Eye (tissue), 1 donor: ENCODE data around the gene TBCD.

Experiments
- DNase-seq: peaks from one replicate; pipeline ENCODE4 v3.0.0-alpha.2; 2015

TBCD gene

DNA sequence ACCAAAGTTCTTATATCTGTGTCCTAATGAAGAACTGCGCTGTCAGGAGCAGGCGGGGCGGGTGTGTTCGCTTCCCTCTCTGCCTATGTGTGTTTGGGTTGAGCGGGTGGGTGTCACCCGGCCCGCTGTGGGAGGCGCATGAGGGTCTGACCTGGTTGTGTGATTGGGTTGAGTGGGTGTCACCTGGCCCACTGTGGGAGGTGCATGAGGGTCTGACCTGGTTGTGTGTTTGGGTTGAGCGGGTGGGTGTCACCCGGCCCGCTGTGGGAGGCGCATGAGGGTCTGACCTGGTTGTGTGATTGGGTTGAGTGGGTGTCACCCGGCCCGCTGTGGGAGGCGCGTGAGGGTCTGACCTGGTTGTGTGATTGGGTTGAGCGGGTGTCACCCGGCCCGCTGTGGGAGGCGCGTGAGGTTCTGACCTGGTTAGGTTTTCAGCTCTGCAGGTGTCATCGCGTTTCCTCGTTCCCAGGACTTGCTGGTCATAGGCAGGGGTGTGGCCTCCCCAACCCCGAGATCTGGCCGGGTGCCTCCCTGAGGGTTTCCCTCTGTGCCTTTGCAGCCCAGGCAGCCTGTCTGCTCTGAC lies 157.5 kb downstream of the TBCD start:
- no peak for DNase-seq

DNA sequence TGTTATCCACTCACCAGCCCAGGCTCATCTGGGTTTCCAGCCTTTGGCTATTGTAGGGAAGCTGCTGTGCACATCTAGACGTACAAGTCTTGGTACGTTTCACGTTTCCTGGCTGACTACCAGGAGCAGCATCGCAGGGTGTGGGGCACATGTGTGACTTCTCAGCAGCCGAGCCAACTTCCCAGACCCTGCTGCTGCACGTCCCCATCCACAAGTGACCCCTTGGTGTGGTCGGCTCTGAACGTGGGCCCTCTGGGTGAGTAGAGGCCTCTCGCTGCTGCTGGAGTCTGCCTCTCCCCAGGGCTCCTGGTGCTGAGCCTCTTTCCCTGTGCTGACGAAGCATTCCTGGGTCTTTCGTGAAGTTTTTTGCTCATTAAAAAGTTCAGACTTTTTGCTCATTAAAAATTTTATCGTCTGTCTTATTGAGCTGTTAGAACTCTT lies 158.2 kb downstream of the TBCD start:
- no peak for DNase-seq

DNA sequence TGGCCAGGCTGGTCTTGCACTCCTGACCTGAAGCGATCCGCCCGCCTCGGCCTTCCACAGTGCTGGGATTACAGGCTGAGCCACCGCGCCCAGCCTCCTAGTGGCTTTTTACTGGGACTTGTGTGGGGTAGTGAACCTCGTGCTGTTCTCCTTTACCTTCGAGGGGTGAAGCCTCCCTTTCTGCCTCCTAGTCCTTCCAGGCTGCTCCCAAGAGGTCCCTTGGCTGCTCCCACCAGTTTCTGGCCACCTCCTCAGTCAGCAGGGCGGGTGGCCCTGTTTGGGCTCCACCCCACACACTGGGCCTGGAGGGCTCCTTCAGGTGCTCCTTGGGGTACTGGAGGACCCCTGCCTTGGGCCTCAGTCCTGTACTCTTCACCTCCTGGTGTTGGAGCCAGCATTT lies 158.9 kb downstream of the TBCD start:
- DNase-seq = no peak

DNA sequence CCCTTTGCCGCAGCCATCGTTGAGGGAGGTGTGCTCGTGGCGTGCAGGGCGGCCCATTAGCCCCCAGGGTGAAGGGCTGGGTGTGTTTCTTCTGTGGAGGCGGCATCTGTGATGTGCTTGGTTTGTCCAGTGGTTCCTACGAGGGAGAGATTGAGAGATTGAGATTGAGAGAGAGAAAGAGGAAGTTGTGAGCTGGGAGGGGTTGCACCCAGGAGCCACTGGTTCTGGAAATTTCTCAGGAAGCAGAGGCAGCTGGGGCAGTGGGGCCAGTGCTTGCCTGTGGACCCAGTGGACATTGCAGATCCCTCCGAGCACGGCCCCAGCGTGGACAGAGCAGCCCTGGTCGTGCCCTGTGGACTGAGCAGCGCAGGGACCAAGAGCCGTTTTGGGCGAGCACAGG lies 160.0 kb downstream of the TBCD start:
- no peak for DNase-seq

DNA sequence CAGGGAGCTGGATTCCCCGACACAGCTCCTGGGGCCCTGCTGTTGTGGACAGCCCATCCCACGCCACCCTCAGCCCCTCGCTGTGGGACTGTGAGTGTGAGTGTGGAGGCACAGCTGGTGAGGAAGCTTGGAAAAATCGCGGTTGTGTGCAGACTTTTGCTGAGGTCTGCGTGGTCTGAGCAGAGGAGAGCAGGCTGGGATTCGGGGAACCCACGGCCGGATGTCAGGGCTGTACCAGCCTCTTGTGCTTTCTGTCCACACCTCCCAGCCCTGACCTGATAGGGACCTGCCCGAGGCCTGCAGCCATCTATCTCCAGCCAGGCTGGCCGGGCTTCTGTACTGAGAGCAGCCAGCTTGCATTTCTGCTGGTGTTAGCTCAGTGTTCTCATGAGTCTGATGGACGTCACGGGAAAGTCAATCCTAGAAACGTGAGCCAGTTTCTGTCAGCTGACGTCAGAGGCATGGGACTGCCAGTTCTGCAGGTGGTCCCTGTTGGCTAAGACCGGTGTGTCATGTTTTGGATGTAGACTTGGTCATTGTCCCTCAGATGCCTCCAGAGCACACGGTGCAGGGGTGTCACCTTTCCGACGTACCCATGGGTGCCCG lies 160.7 kb downstream of the TBCD start:
- DNase-seq = no peak

DNA sequence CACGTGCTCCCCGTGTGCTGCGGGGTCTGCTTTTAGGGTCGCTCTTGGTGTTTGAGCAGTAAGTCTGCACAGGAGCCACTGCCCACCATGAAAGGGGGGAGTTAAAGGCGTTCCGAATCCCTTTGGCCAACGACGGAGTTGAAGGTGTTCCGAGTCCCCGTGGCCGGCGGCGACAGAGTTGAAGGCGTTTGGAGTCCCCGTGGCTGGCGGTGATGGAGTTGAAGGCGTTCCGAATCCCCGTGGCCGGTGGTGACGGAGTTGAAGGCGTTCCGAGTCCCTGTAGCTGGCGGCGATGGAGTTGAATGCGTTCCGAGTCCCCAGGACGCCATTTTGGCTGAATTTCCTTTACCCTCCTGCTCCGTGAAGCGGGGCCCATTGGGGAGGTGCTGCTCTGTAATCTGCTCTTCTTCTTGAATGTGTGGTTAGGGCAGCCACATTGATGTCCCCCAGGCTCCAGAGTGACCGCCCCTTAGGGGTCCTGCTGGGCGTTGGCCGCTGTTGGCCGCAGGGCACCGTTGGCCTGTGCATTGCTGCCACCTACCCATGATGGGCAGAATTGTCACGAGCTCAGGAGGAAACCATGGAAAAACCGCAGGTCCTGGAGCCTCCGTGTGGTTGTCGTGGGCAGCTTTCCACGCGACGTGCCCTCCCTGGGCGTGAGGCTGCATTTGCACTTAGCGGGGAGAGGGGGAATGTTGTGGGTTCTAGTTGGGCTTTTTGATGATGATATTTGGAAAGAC lies 161.6 kb downstream of the TBCD start:
- no peak for DNase-seq

DNA sequence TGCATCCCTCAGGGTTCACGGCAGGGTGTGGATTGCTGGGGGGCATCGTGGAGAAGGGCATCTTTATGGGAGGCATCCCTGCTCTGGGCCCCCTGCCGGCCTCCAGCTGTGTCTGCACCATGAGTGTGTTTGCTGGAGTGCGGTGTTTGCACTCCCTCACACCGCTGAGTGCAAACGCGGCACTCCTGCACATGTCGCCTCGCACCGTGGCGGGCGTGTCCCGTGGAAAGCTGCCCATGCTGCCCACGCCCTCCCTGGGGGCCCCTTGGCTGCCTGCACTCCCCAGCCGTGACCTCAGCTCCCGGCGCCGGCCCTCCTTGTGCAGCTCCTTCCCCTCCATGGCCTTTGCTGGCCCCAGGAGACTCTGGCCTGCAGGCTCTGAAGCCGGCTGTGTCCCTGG lies 162.5 kb downstream of the TBCD start:
- DNase-seq = no peak

DNA sequence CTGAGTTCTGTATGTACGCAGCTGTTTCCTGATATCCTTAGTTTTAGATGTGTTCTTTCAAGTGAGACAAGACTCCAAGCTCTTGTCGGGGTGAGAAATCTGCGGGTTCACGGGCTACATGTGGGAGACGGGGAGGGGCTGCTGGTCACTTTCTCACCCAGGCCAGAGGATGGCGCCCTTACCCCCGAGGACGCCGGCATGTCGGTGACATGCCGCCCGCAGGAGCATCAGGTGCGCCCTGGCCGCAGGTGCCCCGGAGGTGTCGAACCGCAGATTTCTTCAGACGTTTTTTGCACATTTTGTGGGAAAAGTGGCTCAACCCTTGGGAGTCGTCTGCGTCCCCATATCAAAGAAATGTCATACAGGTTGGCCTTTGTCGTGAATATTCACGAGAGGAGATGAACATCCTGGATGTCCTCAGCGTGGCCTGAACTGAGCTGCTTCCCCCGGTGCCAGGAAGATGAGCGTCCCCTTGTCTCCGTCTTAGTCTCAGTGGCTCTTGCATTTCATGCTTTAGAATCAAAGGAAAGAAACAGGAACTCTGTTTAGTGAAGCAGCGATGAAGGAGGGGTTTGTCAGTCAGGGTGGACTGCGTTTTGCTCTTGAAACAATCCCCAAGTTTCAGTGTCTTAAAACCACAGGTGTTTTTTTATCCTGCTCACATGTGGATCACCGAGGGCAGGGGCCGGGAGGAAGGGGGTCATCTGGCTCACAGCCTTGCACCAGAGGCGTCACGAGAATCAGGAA lies 163.3 kb downstream of the TBCD start:
- DNase-seq = no peak

DNA sequence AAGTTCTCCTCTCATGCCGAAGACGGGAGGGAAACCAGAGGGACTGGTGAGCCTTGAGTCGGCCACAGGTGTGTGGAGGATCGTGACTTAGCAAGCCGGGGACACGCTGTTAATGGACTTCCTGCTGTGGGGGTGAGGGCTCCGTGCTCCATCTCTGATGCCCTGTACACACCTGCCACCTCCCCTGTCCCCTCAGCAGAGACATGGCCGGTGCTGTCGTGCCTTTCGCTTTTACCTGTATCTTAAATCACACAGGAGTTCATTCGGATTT lies 163.8 kb downstream of the TBCD start:
- no peak for DNase-seq

DNA sequence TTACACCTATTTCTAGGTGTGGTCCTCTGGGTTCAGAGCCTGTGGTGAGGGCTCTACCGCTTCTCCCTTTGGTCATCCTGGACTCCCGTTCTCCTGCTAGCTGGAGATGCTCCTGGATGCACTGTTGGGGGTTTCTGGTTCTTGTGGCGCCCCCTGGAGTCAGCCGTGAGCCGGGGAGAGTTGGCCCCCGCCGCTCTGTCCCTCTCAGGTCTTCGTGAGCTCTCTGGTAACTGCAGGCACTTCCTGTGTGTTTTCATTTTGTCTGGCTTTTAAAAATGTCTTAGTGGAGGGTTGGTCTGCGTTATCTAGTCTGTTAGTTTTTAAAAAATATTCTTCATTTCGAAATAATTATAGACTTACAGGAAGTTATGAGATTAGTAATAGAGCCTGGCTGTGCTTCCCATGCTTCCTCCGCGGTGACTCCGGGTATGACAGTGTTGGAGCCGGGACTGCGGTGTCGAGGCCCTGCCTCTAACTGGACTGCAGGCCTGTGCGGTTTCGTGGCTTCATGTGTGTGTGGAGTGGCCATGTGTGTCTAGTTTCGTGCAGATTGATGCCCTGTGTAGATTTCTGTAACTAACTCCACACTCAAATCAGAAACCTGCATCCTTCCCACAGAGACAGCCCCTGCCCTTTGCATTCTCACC lies 166.0 kb downstream of the TBCD start:
- no peak for DNase-seq

DNA sequence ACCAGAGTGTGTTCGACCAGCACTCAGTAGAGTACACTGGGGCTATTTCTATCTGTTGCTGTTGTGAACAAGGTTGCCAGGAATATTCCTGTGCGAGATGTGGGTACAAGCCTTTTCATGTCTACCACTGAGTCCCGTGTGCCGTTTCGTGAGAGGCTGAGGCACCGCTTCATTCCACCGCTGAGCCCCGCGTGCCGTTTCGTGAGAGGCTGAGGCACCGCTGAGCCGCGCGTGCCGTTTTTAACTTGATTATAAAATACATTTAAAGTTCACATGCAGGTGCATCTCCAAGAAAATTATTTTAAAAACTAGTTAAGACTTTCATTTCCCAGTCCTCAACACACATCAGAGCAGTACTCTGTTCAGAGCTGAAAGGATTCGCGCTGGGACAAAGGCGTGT lies 166.6 kb downstream of the TBCD start:
- no peak for DNase-seq

DNA sequence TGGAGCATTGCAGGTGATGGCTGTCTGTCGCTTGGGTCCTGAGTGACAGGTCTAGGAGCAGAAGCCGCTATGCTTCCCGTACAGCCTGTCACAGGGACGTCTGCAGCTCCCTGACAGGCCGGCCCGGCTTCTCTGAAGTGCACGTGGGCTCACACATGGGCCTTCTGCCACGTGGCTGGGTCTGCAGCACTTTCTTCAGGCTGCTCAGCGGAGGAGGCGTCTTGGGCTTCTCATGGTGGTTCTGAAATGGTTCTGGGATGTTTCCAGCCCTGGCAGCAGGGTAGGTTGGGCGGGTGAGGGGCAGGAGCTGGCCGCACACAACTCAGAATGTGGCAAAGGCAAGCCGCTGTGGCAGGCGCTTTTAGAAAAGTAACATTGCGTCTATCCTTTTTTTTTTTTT lies 168.3 kb downstream of the TBCD start:
- no peak for DNase-seq

DNA sequence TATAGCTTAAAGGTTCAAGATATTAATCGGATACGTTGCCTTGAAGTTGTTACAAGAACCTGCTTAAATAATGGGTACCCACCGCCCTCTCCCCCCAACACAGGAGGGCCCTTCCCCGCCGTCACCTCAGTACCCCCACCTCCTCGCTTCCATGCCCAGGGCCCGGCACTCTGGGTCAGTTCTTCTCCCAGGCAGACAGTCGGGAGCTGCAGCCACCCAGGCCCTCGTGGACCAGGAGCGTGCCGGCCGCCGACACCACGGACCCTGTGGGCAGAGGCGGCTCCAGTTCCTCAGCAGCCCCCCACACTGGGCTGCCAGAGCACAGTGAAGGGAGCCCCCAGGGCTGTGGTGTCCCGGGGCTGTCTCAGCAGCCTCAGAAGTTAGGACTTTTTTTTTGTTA lies 168.8 kb downstream of the TBCD start:
- DNase-seq = no peak

DNA sequence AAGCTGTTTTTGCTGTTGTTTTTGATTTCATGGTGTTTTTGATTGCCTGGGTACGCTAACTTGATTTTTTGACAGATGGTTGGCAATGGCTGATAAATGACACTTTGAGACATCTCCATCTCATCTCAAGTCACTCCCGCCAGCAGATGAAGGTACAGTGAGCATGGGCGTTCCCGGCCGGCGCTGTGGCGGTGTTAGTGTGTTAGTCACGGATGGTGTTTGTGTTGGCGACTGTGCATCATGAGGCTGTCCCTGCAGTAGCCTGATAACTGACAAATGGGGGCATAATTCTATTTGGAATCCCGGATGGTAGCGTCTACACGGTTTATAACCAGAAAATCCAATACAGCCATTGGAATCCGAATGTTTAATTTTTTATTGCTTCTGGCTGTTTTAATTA lies 169.6 kb downstream of the TBCD start:
- DNase-seq = no peak

DNA sequence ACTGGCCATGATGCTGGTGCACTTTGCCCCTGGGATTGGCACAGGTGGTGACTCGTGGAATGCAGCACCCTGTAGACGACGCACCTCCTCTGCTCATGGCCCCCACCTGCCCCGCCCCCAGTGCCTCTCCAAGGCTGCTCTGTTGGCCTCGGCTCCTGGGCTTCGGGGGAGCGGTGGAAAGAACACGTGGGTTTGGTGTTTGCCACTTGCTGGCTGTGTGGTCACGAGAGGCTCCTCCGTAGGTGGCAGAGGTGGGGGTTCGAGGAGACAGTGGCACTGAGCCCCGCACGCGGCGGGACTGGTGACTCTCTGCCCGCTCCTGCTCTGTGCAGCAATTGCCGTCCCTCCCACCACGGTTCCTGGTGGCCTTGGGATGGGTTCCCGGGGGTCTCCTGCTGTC lies 170.8 kb downstream of the TBCD start:
- no peak for DNase-seq

DNA sequence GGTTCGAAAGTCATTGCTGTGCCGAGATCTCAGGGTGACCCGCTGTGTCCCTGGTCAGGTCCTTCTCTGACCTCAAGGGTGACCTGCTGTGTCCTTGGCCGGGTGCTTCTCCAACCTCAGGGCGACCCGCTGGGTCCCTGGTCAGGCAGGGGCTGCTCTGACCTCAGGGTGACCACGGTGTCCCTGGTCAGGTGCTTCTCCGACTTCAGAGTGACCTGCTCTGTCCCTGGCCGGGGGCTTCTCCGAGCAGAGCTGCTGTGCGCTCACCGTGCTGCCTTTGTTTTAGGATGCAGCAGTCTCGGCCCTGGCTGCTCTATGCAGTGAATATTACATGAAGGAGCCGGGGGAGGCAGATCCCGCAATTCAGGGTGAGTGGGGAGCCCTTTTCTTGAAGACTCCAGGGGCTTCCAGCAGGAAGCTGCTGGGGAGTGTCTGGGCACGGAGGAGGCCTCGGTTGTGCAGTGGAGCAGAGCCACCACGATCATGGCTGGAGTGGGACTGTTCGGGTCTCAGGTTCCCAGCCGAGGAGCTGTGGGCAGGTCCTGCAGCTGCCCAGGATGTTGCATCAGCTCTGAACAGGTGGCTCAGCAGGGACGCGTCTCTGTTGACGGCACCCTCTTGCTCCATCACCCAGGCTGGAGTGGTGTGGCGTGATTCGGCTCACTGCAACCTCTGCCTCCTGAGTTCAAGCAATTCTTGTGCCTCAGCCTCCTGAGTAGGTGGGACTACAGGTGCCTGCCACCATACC lies 171.7 kb downstream of the TBCD start:
- no peak for DNase-seq

DNA sequence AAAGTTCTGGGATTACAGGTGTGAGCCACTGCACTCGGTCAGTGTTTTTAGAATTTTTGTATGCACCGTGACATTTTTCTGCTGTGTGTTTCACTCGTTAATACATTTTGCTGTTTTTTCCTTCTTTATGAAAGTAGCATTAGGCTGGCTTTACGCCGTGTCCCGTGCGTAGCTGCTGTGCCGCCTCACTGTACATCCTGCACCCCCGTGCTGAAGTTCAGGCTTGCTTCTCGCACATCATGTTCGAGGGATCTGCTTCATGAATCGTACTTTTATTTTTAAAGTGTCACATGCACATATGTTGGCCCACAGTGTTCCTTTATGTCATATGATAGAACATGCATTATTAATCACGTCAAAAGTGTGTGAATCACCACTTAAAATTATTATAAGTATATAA lies 172.3 kb downstream of the TBCD start:
- no peak for DNase-seq

DNA sequence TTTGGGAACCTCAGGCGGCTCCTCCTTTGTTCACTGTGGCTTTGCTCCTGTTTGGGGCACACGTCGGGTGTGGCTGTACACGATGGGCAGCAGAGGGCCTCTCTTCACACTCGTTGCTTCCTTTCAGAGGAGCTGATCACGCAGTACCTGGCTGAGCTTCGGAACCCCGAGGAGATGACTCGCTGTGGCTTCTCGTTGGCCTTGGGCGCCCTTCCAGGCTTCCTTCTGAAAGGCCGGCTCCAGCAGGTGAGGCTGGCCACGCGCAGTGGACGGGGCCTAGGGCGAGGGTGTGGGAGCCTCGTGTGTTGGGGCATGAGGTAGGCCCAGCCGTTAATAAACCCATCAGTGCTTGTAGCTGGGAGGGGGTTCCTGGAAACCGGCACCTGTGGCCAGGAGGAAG lies 172.9 kb downstream of the TBCD start:
- DNase-seq = no peak

DNA sequence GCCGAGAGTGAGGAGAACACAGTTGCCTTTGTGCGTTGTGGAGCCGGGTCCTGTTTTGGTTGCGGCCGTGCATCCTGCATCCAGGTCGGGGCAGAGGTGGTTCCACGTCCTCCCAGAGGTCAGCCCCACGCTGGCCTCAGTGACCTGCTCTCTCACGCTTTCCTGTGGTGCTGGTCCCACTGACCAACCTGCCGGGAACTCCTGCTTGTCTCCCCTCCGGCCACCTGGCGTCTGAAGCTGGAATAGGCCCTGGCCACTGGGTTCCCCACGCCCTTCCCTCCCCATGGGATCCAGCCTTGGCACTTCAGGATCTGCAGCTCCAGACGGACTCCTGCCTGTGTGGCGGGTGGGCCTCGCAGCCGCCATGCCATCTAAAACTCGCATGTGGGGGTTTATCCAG lies 173.5 kb downstream of the TBCD start:
- no peak for DNase-seq

DNA sequence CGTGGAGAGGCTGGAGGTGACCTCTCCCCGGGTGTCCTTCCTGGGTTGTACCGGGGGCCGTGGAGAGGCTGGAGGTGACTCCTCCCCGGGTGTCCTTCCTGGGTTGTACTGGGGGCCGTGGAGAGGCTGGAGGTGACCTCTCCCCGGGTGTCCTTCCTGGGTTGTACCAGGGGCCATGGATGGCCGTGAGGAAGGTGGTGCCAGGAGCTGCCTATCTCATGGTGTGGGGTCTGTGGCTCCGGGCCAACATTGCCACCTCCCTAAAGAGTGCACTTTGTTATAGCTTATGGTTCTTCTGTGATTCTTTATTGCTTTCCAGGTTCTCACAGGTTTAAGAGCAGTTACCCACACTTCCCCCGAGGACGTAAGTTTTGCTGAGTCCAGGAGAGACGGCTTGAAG lies 174.2 kb downstream of the TBCD start:
- DNase-seq = no peak

DNA sequence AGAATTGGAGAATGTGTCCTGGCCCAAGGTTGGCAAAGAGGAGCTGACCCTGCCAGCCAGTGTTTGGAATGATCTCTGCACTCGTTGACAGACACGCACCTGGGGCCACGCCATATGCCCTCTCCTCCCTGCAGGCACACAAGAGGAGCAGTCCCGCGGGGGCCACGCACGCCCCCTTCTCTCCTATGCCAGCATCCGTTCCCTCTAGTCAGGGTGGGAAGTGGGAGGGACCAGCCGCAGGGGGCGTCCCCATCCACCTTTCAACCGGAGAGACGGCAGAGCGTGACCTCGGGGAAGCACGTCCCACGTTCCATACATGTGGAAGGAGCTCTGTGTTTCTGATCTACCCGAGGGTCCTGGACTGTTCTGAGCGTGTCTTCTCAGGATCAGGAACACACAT lies 174.9 kb downstream of the TBCD start:
- no peak for DNase-seq

DNA sequence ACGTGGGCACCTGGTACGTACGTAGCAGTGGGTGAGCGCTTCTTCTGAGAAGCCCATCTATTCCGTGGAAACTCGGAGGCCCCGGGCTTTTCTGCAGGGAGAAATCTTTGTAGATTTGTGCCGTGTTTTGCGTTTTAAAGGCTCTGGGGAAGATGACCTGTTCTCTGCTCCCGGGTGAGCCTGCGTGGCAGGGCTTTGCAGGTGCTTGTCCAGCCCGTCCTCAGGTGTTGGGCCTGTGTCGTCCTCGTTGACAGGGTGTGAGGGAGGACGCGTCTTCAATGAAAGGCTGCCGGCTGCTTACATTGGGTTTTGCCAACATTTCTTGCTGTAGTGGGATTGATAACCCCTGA lies 175.4 kb downstream of the TBCD start:
- DNase-seq = no peak
